ENCODE results near the gene CCDC73.
"Not testable (repeated sequence)": the region's sequence is repeated elsewhere in the genome, so short reads cannot be mapped to it uniquely, and the experiment has no call there.

The CCDC73 gene

DNA sequence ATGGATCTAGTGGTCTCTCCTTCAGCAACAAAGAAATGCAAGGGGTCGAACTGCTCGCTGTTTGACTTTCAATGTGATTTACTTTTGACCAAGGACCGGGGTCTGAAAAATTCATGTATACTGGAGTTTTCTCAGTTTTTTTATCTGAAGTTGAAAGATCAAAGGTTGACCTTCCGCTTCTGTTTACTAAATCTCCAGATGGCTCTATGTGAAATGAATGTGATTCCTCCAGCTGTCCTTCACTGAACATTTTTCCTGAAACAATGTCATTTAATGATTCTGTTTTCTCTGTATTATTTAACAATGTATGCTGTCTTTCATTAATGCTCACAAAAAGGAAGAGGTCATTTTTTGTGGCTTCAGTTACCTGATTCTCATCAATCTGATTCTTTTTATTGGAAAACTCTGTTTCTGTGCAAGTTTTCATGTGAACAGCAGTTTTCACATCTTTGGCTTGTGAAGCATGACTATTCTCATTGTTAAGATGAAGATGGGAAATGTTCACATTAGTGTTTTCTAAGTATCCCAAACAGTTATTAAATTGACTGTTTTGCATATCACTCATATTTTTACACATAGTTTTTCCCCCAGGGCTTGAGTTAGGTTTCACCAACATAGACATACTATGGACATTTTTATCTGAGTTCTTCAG lies 180.8 kb downstream of the CCDC73 start:
- DNase-seq (ENCODE audit: low spot score): peak; percentile 17
- TF ChIP-seq, protein P1, sequence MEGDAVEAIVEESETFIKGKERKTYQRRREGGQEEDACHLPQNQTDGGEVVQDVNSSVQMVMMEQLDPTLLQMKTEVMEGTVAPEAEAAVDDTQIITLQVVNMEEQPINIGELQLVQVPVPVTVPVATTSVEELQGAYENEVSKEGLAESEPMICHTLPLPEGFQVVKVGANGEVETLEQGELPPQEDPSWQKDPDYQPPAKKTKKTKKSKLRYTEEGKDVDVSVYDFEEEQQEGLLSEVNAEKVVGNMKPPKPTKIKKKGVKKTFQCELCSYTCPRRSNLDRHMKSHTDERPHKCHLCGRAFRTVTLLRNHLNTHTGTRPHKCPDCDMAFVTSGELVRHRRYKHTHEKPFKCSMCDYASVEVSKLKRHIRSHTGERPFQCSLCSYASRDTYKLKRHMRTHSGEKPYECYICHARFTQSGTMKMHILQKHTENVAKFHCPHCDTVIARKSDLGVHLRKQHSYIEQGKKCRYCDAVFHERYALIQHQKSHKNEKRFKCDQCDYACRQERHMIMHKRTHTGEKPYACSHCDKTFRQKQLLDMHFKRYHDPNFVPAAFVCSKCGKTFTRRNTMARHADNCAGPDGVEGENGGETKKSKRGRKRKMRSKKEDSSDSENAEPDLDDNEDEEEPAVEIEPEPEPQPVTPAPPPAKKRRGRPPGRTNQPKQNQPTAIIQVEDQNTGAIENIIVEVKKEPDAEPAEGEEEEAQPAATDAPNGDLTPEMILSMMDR (IDR thresholded peaks at IDR 0.05; ENCODE audit: extremely low read depth, insufficient read depth, missing control alignments): no peak
- in situ Hi-C loops (cut with MboI; ENCODE audit: low pct_unique_long_range_greater_than_20kb, low sequenced_read_pairs, unreplicated experiment): no loop called here

DNA sequence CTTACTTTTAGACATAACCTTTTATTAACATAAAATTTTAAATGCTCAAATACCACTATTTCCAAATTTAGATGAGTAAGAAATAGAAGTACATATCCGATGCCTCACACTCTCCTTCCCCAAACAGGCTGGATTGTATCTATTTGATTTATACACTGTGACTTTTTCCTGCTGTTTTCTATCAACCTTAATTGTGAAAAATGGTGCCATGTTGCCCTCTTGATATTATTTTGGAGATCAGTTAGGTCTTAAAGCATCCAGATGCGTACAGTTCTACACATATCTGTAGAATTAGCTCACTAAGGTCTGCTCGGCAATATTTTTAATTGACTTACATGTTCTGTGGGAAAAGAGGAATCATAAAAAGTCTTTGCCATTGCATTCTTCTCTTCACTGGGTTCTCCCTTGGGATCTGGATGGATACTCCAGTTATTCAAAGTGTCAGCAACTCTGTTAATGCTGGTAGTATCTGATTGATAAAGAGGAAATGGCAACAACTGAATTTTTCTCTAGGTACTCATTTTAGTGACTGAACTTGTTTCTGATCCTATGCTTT lies 183.6 kb downstream of the CCDC73 start:
- in situ Hi-C loops (cut with MboI; ENCODE audit: low pct_unique_long_range_greater_than_20kb, low sequenced_read_pairs, unreplicated experiment): no loop called here
- TF ChIP-seq, protein P1 (IDR thresholded peaks at IDR 0.05; ENCODE audit: extremely low read depth, insufficient read depth, missing control alignments): no peak
- DNase-seq (ENCODE audit: low spot score): no peak

GRCh38 chr11:32608826-32609225 lies 185.6 kb downstream of the CCDC73 start:
- in situ Hi-C loops (cut with MboI; ENCODE audit: low pct_unique_long_range_greater_than_20kb, low sequenced_read_pairs, unreplicated experiment); DNase-seq (ENCODE audit: low spot score): not testable (repeated sequence)

DNA sequence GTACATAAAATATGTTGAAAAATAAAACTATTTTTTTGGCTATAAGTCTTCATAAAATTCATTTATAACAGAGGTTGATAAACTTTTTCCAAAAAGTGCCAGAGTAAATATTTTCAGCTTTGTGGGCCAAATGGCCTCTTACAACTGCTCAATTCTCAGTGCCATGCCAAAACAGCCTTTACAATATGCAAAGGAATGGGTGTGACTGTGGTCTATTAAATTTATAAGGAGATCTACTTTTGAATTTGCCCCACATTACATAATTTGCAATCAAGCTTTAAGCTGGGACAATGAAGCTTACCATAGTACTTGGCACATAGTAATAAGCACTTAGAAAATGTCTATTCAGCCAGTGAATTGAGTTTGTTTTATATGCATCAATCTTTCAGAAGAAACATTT lies 188.2 kb downstream of the CCDC73 start:
- DNase-seq (ENCODE audit: low spot score): no peak
- TF ChIP-seq, protein P1 (IDR thresholded peaks at IDR 0.05; ENCODE audit: extremely low read depth, insufficient read depth, missing control alignments): no peak
- in situ Hi-C loops (cut with MboI; ENCODE audit: low pct_unique_long_range_greater_than_20kb, low sequenced_read_pairs, unreplicated experiment): no loop called here

GRCh38 chr11:32602657-32603415 lies 191.6 kb downstream of the CCDC73 start:
- in situ Hi-C loops (cut with MboI; ENCODE audit: low pct_unique_long_range_greater_than_20kb, low sequenced_read_pairs, unreplicated experiment): no loop called here
- TF ChIP-seq, protein P1 (IDR thresholded peaks at IDR 0.05; ENCODE audit: extremely low read depth, insufficient read depth, missing control alignments): no peak
- DNase-seq (ENCODE audit: low spot score): peak; percentile 8

- in situ Hi-C loops (cut with MboI; ENCODE audit: low pct_unique_long_range_greater_than_20kb, low sequenced_read_pairs, unreplicated experiment): no loop called here
Measured at GRCh38 chr11:32597921-32598320, 196.5 kb downstream of the CCDC73 start.

DNA sequence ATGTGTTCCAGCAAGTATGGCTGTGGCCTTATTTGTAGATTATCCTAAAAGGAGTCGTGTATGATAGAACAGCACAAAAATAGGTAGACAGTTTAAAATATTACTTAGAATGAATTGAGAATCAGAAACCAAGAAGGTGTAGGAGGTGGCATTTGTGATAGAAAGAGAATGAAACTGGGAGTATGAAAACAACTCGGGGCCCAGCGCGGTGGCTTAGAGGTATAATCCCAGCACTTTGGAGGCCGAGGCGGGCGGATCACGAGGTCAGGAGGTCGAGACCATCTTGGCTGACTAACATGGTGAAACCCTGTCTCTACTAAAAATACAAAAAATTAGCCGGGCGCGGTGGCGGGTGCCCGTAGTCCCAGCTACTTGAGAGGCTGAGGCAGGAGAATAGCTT lies 198.3 kb downstream of the CCDC73 start:
- in situ Hi-C loops (cut with MboI; ENCODE audit: low pct_unique_long_range_greater_than_20kb, low sequenced_read_pairs, unreplicated experiment): not testable (repeated sequence)

More at GRCh38 chr11:32597921-32598320, 196.5 kb downstream of the CCDC73 start:
- no peak for DNase-seq (ENCODE audit: low spot score)
- TF ChIP-seq, protein P1 (IDR thresholded peaks at IDR 0.05; ENCODE audit: extremely low read depth, insufficient read depth, missing control alignments): no peak

More for the DNA sequence above, 198.3 kb downstream of the CCDC73 start:
- not testable (repeated sequence) for DNase-seq (ENCODE audit: low spot score)
